ENCODE results near the gene EZR. TPM values are rescaled to one million over a fixed set of nuclear protein-coding genes. Genes with fewer than 3 reads are reported as not detected.

EZR gene
- total and polyA plus RNA-seq, 9 of the 15 experiments (the other 6 are each of a cell fraction or from before 2014, with no cell fraction given) = 36.5 to 162 (median 104) TPM

GRCh38 chr6:158853072-158853879, 34.1 kb upstream of the EZR start (continued):
- TF ChIP-seq, protein P1, sequence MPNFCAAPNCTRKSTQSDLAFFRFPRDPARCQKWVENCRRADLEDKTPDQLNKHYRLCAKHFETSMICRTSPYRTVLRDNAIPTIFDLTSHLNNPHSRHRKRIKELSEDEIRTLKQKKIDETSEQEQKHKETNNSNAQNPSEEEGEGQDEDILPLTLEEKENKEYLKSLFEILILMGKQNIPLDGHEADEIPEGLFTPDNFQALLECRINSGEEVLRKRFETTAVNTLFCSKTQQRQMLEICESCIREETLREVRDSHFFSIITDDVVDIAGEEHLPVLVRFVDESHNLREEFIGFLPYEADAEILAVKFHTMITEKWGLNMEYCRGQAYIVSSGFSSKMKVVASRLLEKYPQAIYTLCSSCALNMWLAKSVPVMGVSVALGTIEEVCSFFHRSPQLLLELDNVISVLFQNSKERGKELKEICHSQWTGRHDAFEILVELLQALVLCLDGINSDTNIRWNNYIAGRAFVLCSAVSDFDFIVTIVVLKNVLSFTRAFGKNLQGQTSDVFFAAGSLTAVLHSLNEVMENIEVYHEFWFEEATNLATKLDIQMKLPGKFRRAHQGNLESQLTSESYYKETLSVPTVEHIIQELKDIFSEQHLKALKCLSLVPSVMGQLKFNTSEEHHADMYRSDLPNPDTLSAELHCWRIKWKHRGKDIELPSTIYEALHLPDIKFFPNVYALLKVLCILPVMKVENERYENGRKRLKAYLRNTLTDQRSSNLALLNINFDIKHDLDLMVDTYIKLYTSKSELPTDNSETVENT (CRISPR knock-in tag; IDR thresholded peaks at IDR 0.05) = peak; percentile 37; the same call in 1 of the 2 replicates
- TF ChIP-seq CBFA2T2 (conservative IDR thresholded peaks at IDR 0.05) (peak; percentile 97), SMARCB1 (IDR thresholded peaks at IDR 0.05; ENCODE audit: insufficient read length, low read depth) (no peak), TCF7L2 (IDR thresholded peaks at IDR 0.05; ENCODE audit: low read depth, low read length) (no peak), ETV1 (tag; conservative IDR thresholded peaks at IDR 0.05; ENCODE audit: low read depth) (peak; percentile 90), ZNF175 (CRISPR knock-in tag; IDR thresholded peaks at IDR 0.05; ENCODE audit: low read depth) (peak; percentile 91), MYNN (IDR thresholded peaks at IDR 0.05) (peak; percentile 97), MYNN (CRISPR knock-in tag; IDR thresholded peaks at IDR 0.05) (no peak), MECOM (CRISPR knock-in tag; IDR thresholded peaks at IDR 0.05) (0 out of 2 replicates have a peak, but pooled peaks have one; percentile 46), ZNF830 (CRISPR knock-in tag; IDR thresholded peaks at IDR 0.05) (0 out of 2 replicates have a peak, but pooled peaks have one; percentile 87), SIN3A (IDR thresholded peaks at IDR 0.05; ENCODE audit: borderline replicate concordance in 2 of 2, control insufficient read depth in 1 of 2, low read depth in 2 of 2, low read length in 2 of 2) (no peak; a peak in 1 of 4 replicates), TAL1 (IDR thresholded peaks at IDR 0.05) (peak; percentile 96), NR3C1 (CRISPR knock-in tag; IDR thresholded peaks at IDR 0.05) (no peak), GABPA (tag; conservative IDR thresholded peaks at IDR 0.05; ENCODE audit: low read depth) (peak; percentile 80), PRPF4 (IDR thresholded peaks at IDR 0.05; ENCODE audit: insufficient read depth, low read depth, low read length, poor library complexity, severe bottlenecking) (no peak), PTRF (tag; IDR thresholded peaks at IDR 0.05) (peak; percentile 61; the same call in 1 of the 2 replicates), ZBTB8A (IDR thresholded peaks at IDR 0.05; ENCODE audit: partially characterized antibody) (no peak), STAG1 (CRISPR knock-in tag; IDR thresholded peaks at IDR 0.05; ENCODE audit: borderline replicate concordance) (no peak), HDAC2 (IDR thresholded peaks at IDR 0.05) (peak; percentile 99), BACH1 (tag; IDR thresholded peaks at IDR 0.05) (no peak), NCOA2 (IDR thresholded peaks at IDR 0.05; ENCODE audit: partially characterized antibody in 2 of 2) (peak in 1 of 2 experiments; percentile 84), MXD1 (CRISPR knock-in tag; IDR thresholded peaks at IDR 0.05; ENCODE audit: borderline replicate concordance, poor library complexity, severe bottlenecking) (no peak), PYGO2 (tag; IDR thresholded peaks at IDR 0.05) (peak; percentile 65)
- TF ChIP-seq, protein P2, sequence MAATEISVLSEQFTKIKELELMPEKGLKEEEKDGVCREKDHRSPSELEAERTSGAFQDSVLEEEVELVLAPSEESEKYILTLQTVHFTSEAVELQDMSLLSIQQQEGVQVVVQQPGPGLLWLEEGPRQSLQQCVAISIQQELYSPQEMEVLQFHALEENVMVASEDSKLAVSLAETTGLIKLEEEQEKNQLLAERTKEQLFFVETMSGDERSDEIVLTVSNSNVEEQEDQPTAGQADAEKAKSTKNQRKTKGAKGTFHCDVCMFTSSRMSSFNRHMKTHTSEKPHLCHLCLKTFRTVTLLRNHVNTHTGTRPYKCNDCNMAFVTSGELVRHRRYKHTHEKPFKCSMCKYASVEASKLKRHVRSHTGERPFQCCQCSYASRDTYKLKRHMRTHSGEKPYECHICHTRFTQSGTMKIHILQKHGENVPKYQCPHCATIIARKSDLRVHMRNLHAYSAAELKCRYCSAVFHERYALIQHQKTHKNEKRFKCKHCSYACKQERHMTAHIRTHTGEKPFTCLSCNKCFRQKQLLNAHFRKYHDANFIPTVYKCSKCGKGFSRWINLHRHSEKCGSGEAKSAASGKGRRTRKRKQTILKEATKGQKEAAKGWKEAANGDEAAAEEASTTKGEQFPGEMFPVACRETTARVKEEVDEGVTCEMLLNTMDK (IDR thresholded peaks at IDR 0.05; ENCODE audit: borderline replicate concordance, insufficient read depth, low read depth, low read length, poor library complexity, severe bottlenecking) = no peak
